Prostate gland (tissue), 2 donors: Measurements from ENCODE around the gene FGF1.

ENCODE experiments used
- CTCF ChIP-seq, 4 experiments: fragments of 200-600 bp in 2 of 4; fragments of 450-650 bp in 2 of 4; sonication (generic) in 2 of 4; IDR thresholded peaks; 1 replicate in 3 of 4; 2 replicates in 1 of 4; pipeline ENCODE4 v1.5.1; 2016 to 2019; ENCODE audit warnings: antibody characterized with exemption in 4 of 4, mild to moderate bottlenecking in 2 of 4, moderate library complexity in 2 of 4
- POLR2A ChIP-seq: fragments of 450-650 bp; IDR thresholded peaks from one replicate; pipeline ENCODE4 v1.6.1; 2016; ENCODE audit warnings: antibody characterized with exemption, mild to moderate bottlenecking
- POLR2AphosphoS5 ChIP-seq: sonication (generic); formaldehyde crosslinking; IDR thresholded peaks from one replicate; pipeline ENCODE4 v1.6.1; 2017; ENCODE audit warnings: antibody characterized with exemption

GRCh38 chr5:142663246-142663645 lies 22.6 kb downstream of the FGF1 start:
- TF ChIP-seq POLR2AphosphoS5 (no peak), POLR2A (no peak), CTCF (IDR thresholded peaks at IDR 0.05) (no peak)
